Measurements from ENCODE around the gene RPL10A.
"Not testable (repeated sequence)": the region's sequence is repeated elsewhere in the genome, so short reads cannot be mapped to it uniquely, and the experiment has no call there.

Gene RPL10A

GRCh38 chr6:35468181-35468979 lies at the start of gene RPL10A:
Gene RPL10A (plus strand): TSS chr6:35468401. CDS start chr6:35468435, 34 bp downstream.
- Mint-ChIP-seq H3K4me3 (peak within 1 kb of the TSS; percentile 98), H3K27ac (peak within 1 kb of the TSS; percentile 99), H3K27me3 (no peaks in the 10 kb centered on the region), H3K9me3 (no peaks in the 10 kb centered on the region), H3K36me3 (ENCODE audit: low read depth) (peaks cover 95% of the 10 kb centered on the region), H3K4me1 (ENCODE audit: low read depth) (peaks cover 43% of the 10 kb centered on the region)
- peak; percentile 96 for DNase-seq

GRCh38 chr6:35419417-35419816 lies 48.8 kb upstream of the RPL10A start:
- DNase-seq: no peak
- H3K9me3 Mint-ChIP-seq: no peaks in the 10 kb centered on the region
- H3K36me3 Mint-ChIP-seq (ENCODE audit: low read depth): peaks cover 64% of the 10 kb centered on the region
- no peak overlapping the region for H3K4me3 Mint-ChIP-seq
- H3K4me1 Mint-ChIP-seq (ENCODE audit: low read depth): peaks cover 35% of the 10 kb centered on the region
- no peaks in the 10 kb centered on the region for H3K27me3 Mint-ChIP-seq
- H3K27ac Mint-ChIP-seq: peak overlapping the region; percentile 69

GRCh38 chr6:35419961-35420360 lies 48.2 kb upstream of the RPL10A start:
- Mint-ChIP-seq H3K36me3 (ENCODE audit: low read depth) (peaks cover 66% of the 10 kb centered on the region), H3K4me1 (ENCODE audit: low read depth) (peaks cover 30% of the 10 kb centered on the region), H3K4me3 (no peak overlapping the region), H3K27me3 (no peaks in the 10 kb centered on the region), H3K27ac (no peak overlapping the region), H3K9me3 (no peaks in the 10 kb centered on the region)
- no peak for DNase-seq

GRCh38 chr6:35425284-35425683 lies 42.9 kb upstream of the RPL10A start:
- Mint-ChIP-seq H3K27me3 (no peaks in the 10 kb centered on the region), H3K36me3 (ENCODE audit: low read depth) (peaks cover 73% of the 10 kb centered on the region), H3K27ac (peak overlapping the region; percentile 26), H3K9me3 (peaks cover 3% of the 10 kb centered on the region), H3K4me1 (ENCODE audit: low read depth) (no peaks in the 10 kb centered on the region), H3K4me3 (no peak overlapping the region)
- DNase-seq: no peak

- Mint-ChIP-seq H3K27ac (peak overlapping the region; percentile 9), H3K36me3 (ENCODE audit: low read depth) (peaks cover 70% of the 10 kb centered on the region), H3K4me3 (no peak overlapping the region), H3K4me1 (ENCODE audit: low read depth) (no peaks in the 10 kb centered on the region), H3K27me3 (no peaks in the 10 kb centered on the region), H3K9me3 (peaks cover 3% of the 10 kb centered on the region)
- DNase-seq: no peak
Observed at GRCh38 chr6:35426074-35426473, 42.1 kb upstream of the RPL10A start.

GRCh38 chr6:35427435-35427834 lies 40.8 kb upstream of the RPL10A start:
- no peak for DNase-seq
- Mint-ChIP-seq H3K27ac (no peak overlapping the region), H3K27me3 (no peaks in the 10 kb centered on the region), H3K36me3 (ENCODE audit: low read depth) (peaks cover 60% of the 10 kb centered on the region), H3K4me1 (ENCODE audit: low read depth) (no peaks in the 10 kb centered on the region), H3K4me3 (no peak overlapping the region), H3K9me3 (peaks cover 3% of the 10 kb centered on the region)

GRCh38 chr6:35427851-35428321 lies 40.3 kb upstream of the RPL10A start:
- H3K27ac Mint-ChIP-seq: no peak overlapping the region

GRCh38 chr6:35428421-35429149 lies 39.6 kb upstream of the RPL10A start:
- DNase-seq: no peak
- Mint-ChIP-seq H3K4me1 (ENCODE audit: low read depth) (no peaks in the 10 kb centered on the region), H3K9me3 (peaks cover 3% of the 10 kb centered on the region), H3K4me3 (no peak overlapping the region), H3K27me3 (no peaks in the 10 kb centered on the region), H3K27ac (no peak overlapping the region), H3K36me3 (ENCODE audit: low read depth) (peaks cover 56% of the 10 kb centered on the region)

More at GRCh38 chr6:35427851-35428321, 40.3 kb upstream of the RPL10A start:
- no peaks in the 10 kb centered on the region for H3K4me1 Mint-ChIP-seq (ENCODE audit: low read depth)
- no peaks in the 10 kb centered on the region for H3K27me3 Mint-ChIP-seq
- H3K9me3 Mint-ChIP-seq: peaks cover 3% of the 10 kb centered on the region
- peaks cover 58% of the 10 kb centered on the region for H3K36me3 Mint-ChIP-seq (ENCODE audit: low read depth)
- no peak for DNase-seq
- H3K4me3 Mint-ChIP-seq: no peak overlapping the region

GRCh38 chr6:35429463-35429862 lies 38.7 kb upstream of the RPL10A start:
- H3K4me1 Mint-ChIP-seq (ENCODE audit: low read depth): no peaks in the 10 kb centered on the region
- peaks cover 3% of the 10 kb centered on the region for H3K9me3 Mint-ChIP-seq
- no peak overlapping the region for H3K4me3 Mint-ChIP-seq
- DNase-seq: no peak
- H3K27me3 Mint-ChIP-seq: no peaks in the 10 kb centered on the region
- no peak overlapping the region for H3K27ac Mint-ChIP-seq
- peaks cover 47% of the 10 kb centered on the region for H3K36me3 Mint-ChIP-seq (ENCODE audit: low read depth)

- DNase-seq: no peak
- no peak overlapping the region for H3K4me3 Mint-ChIP-seq
- H3K9me3 Mint-ChIP-seq: peaks cover 3% of the 10 kb centered on the region
- H3K4me1 Mint-ChIP-seq (ENCODE audit: low read depth): no peaks in the 10 kb centered on the region
- peaks cover 20% of the 10 kb centered on the region for H3K36me3 Mint-ChIP-seq (ENCODE audit: low read depth)
- H3K27ac Mint-ChIP-seq: no peak overlapping the region
- no peaks in the 10 kb centered on the region for H3K27me3 Mint-ChIP-seq
Observed at GRCh38 chr6:35432291-35432690, 35.9 kb upstream of the RPL10A start.

GRCh38 chr6:35432702-35433101 lies 35.5 kb upstream of the RPL10A start:
- H3K27ac Mint-ChIP-seq: not testable (repeated sequence)

GRCh38 chr6:35435074-35435837 lies 32.9 kb upstream of the RPL10A start:
- H3K4me3 Mint-ChIP-seq: no peak overlapping the region
- H3K27ac Mint-ChIP-seq: no peak overlapping the region
- no peaks in the 10 kb centered on the region for H3K4me1 Mint-ChIP-seq (ENCODE audit: low read depth)
- H3K36me3 Mint-ChIP-seq (ENCODE audit: low read depth): no peaks in the 10 kb centered on the region
- DNase-seq: no peak
- no peaks in the 10 kb centered on the region for H3K9me3 Mint-ChIP-seq
- no peaks in the 10 kb centered on the region for H3K27me3 Mint-ChIP-seq

More at GRCh38 chr6:35432702-35433101, 35.5 kb upstream of the RPL10A start:
- not testable (repeated sequence) for H3K27me3 Mint-ChIP-seq; H3K9me3 Mint-ChIP-seq; DNase-seq; H3K4me3 Mint-ChIP-seq; H3K4me1 Mint-ChIP-seq (ENCODE audit: low read depth)
- H3K36me3 Mint-ChIP-seq (ENCODE audit: low read depth): peaks cover 16% of the 10 kb centered on the region

GRCh38 chr6:35436071-35436857 lies 31.9 kb upstream of the RPL10A start:
- Mint-ChIP-seq H3K27me3 (no peaks in the 10 kb centered on the region), H3K27ac (no peak overlapping the region), H3K9me3 (no peaks in the 10 kb centered on the region), H3K36me3 (ENCODE audit: low read depth) (no peaks in the 10 kb centered on the region), H3K4me1 (ENCODE audit: low read depth) (no peaks in the 10 kb centered on the region), H3K4me3 (no peak overlapping the region)
- DNase-seq: no peak
